Thoracic aorta (tissue), 2 donors: ENCODE data around the gene TFEC. TPM values are rescaled to one million over a fixed set of nuclear protein-coding genes. Genes with fewer than 3 reads are reported as not detected.

ENCODE experiments used
- ATAC-seq: fragments of 150-250 bp; one replicate; pipeline ENCODE4 v1.8.0; 2017; ENCODE audit warnings: low read depth; ENCODE audit not compliant: insufficient number of reproducible peaks, low FRiP score
- DNase-seq: peaks from one replicate; pipeline ENCODE4 v3.0.0-alpha.2; 2020; ENCODE audit warnings: low spot score
- H3K27ac ChIP-seq, 2 donors: fragments of 200-600 bp; sonication (generic); 1 replicate in 1 of 2; 2 replicates in 1 of 2; pipeline ENCODE4 v1.5.1; 2016; ENCODE audit warnings: mild to moderate bottlenecking in 2 of 2, moderate library complexity in 2 of 2
- H3K27me3 ChIP-seq: fragments of 200-600 bp; sonication (generic); replicated peaks from 2 replicates; pipeline ENCODE4 v1.6.0; 2016; ENCODE audit warnings: mild to moderate bottlenecking; ENCODE audit not compliant: insufficient read depth
- H3K36me3 ChIP-seq: fragments of 200-600 bp; sonication (generic); one replicate; pipeline ENCODE4 v1.5.1; 2016
- H3K4me1 ChIP-seq, 2 donors: fragments of 200-600 bp; sonication (generic); 1 replicate in 1 of 2; 2 replicates in 1 of 2; pipeline versions ENCODE4 v1.5.1 to v1.6.0; 2016; ENCODE audit warnings: low read depth in 2 of 2, mild to moderate bottlenecking in 1 of 2; ENCODE audit not compliant: control insufficient read depth in 1 of 2
- H3K4me3 ChIP-seq: fragments of 200-600 bp; sonication (generic); 2 replicates; pipeline ENCODE4 v1.5.1; 2016; ENCODE audit warnings: mild to moderate bottlenecking
- H3K9me3 ChIP-seq: fragments of 200-600 bp; sonication (generic); 2 replicates; pipeline ENCODE4 v1.5.1; 2016
- total RNA-seq, 2 donors: library from RNA; depleted of rRNA; stranded (reverse); fragments of >200 nt; gene quantifications; one replicate each; pipeline versions ENCODE4 v1.1.0 to v1.2.3, GENCODE V29; 2016
- TF ChIP-seq, protein P1 (sequence below): fragments of 200-600 bp; sonication (generic); IDR thresholded peaks from one replicate; pipeline ENCODE4 v1.5.1; 2019; ENCODE audit warnings: antibody characterized with exemption

The TFEC gene
- total RNA-seq, result 1 to 10 TPM; 8.4 to 8.5 TPM

GRCh38 chr7:116030651-116031276, at the start of gene TFEC:
TSS of gene TFEC (minus strand) at chr7:116030763. CDS start at chr7:115984441, 46,322 bp downstream.
- Histone ChIP-seq H3K27ac (no peak within 1 kb of the TSS), H3K36me3 (no peaks in the 10 kb centered on the region), H3K4me3 (peak within 1 kb of the TSS; percentile 53), H3K4me1 (no peaks in the 10 kb centered on the region), H3K27me3 (no peaks in the 10 kb centered on the region), H3K9me3 (no peaks in the 10 kb centered on the region)
- DNase-seq, result no peak
- TF ChIP-seq, protein P1, sequence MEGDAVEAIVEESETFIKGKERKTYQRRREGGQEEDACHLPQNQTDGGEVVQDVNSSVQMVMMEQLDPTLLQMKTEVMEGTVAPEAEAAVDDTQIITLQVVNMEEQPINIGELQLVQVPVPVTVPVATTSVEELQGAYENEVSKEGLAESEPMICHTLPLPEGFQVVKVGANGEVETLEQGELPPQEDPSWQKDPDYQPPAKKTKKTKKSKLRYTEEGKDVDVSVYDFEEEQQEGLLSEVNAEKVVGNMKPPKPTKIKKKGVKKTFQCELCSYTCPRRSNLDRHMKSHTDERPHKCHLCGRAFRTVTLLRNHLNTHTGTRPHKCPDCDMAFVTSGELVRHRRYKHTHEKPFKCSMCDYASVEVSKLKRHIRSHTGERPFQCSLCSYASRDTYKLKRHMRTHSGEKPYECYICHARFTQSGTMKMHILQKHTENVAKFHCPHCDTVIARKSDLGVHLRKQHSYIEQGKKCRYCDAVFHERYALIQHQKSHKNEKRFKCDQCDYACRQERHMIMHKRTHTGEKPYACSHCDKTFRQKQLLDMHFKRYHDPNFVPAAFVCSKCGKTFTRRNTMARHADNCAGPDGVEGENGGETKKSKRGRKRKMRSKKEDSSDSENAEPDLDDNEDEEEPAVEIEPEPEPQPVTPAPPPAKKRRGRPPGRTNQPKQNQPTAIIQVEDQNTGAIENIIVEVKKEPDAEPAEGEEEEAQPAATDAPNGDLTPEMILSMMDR, result no peak
- ATAC-seq, result no peak

GRCh38 chr7:116075351-116076145, 45.0 kb upstream of the TFEC start:
- no peaks in the 10 kb centered on the region for H3K9me3 ChIP-seq
- no peak for DNase-seq
- no peak for ATAC-seq
- no peaks in the 10 kb centered on the region for H3K36me3 ChIP-seq
- no peaks in the 10 kb centered on the region for H3K4me1 ChIP-seq
- H3K27ac ChIP-seq, result no peak overlapping the region
- TF ChIP-seq, protein P1, result no peak
- no peaks in the 10 kb centered on the region for H3K27me3 ChIP-seq
- H3K4me3 ChIP-seq, result no peak overlapping the region

- no peaks in the 10 kb centered on the region for H3K27me3 ChIP-seq
- no peak overlapping the region for H3K27ac ChIP-seq
- TF ChIP-seq, protein P1, result no peak
- no peaks in the 10 kb centered on the region for H3K9me3 ChIP-seq
- ATAC-seq, result no peak
- H3K4me1 ChIP-seq, result no peaks in the 10 kb centered on the region
- no peak for DNase-seq
- no peak overlapping the region for H3K4me3 ChIP-seq
- no peaks in the 10 kb centered on the region for H3K36me3 ChIP-seq
These were observed 41.1 kb upstream of the TFEC start for GRCh38 chr7:116071629-116072028.

DNA sequence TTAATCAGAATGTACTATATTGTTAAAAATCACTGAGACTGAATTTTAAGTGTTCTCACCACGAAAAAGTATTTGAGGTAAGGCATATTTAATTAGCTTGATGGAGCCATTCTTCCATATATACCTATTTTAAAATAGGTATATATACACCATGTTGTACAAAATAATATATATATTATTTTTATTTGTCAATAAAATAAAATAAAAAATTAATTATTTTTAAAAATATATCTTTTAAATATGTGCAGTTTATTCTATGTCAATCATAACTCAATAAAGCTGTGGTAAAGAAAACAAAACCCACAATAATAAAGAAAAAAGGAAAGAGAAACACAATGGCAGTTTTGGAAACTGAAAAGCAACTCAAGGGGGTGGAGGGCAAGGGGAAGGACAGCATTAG, 33.6 kb upstream of the TFEC start:
- TF ChIP-seq, protein P1, result no peak
- H3K27me3 ChIP-seq, result no peaks in the 10 kb centered on the region
- H3K36me3 ChIP-seq, result no peaks in the 10 kb centered on the region
- H3K9me3 ChIP-seq, result no peaks in the 10 kb centered on the region
- H3K4me3 ChIP-seq, result no peak overlapping the region
- no peaks in the 10 kb centered on the region for H3K4me1 ChIP-seq
- ATAC-seq, result no peak
- H3K27ac ChIP-seq, result no peak overlapping the region
- DNase-seq, result no peak

DNA sequence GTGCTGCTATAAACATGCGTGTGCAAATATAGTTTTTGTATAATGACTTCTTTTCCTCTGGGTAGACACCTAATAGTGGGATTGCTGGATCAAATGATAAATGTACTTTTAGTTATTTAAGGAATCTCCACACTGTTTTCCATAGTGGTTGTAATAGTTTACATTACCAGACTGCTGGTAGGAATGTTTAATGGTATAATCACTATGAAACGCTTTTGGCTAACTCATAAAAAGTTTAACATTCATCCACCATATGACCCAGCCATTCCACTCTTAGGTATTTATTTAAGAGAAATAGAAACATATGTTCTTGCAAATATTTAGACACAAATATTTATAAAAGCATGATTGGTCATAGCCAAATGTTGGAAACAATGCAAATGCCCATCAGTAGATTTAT, 32.1 kb upstream of the TFEC start:
- Histone ChIP-seq H3K4me1 (no peaks in the 10 kb centered on the region), H3K27me3 (no peaks in the 10 kb centered on the region), H3K9me3 (no peaks in the 10 kb centered on the region), H3K4me3 (no peak overlapping the region), H3K36me3 (no peaks in the 10 kb centered on the region), H3K27ac (no peak overlapping the region)
- TF ChIP-seq, protein P1, result no peak
- DNase-seq, result no peak
- ATAC-seq, result no peak
